Measurements from ENCODE around the gene KAT5.
"Not testable (repeated sequence)": the region's sequence is repeated elsewhere in the genome, so short reads cannot be mapped to it uniquely, and the experiment has no call there.

KAT5 gene

DNA sequence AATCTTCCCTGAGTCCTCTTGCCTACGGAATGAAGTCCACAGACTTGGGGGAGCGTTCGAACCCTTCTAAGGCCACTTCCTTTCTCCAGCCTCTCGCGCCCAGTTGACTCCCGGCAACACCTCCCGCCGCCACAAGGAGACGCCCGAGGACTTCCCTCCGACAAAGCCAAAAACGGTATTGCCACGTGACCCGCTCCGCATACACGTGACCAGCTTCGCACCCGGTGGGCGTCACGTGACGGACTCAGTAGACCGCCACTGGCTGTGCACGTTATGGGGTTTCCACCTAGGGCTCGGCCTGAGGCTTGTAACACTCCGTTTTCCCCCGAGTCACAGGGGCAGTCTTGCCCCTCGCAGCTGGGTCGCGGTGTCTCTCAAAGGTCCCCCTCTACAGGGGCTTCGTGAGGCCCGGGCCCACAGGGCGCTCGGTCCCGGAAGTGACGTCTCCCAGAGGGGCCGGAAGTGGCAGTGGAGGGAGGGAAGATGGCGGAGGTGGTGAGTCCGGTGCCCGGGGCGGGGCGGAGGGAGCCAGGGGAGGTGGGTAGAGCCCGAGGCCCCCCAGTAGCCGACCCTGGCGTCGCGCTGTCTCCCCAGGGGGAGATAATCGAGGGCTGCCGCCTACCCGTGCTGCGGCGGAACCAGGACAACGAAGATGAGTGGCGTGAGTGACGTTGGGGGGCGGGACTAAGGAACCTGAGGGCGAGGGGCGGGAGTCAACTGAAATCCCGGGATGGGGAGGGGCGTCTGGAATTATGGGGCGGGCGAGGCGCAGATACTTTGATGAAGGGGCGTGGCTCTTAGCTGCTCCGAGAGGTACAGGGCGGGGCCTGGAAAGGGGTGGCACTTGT, at the start of gene KAT5:
KAT5 (plus strand) TSS at position 468 of the 848 bp plus-strand sequence; CDS start at position 484, 16 bp downstream.
- DNase-seq: peak; percentile 98 to 99 (median 99)

DNA sequence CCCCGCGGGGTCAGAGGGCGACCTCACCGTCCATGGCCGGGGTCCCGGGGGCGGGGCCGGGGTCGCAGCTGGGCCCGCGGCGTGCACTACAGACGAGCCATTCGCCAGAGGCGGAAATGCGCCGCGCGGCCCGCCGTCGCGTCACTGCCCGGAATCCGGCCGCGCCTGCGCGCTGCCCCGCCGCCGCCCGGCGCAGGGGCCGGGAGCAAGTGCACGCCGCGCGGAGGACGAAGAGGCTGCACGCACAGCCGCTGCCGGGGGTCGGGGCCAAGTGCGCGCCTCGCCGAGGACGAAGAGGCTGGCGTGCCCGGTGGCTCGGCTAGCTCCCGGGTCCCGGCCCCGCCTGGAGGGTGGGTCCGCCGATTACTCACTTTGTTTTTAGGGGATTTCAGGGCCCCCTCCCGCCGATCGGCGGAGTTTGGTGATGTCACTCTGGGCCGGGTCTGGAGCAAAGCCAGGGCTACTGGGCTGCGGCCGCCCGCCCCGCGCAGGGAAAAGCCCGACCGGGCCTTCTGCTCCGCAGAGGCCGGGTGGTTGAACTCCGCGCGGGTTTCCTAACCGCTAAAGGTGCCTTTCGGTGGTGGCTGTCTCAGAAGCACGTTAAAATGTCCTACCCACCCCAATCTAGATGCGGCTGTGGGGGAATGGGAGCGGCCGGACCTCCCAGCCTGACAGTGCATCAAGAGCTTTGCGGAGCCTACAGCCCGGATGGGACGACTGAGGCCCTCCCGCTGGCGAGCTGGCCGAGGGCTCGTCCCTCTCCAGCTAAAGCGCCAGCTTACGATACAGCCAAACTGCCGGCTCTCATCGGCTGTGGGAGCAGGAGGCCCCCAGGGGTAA, 49.0 kb upstream of the KAT5 start, which contains the start of gene RELA:
RELA (minus strand) TSS at position 118 of the 840 bp plus-strand sequence; CDS start at position 34, 84 bp downstream.
- peak; percentile 97 to 99 (median 99) for DNase-seq

DNA sequence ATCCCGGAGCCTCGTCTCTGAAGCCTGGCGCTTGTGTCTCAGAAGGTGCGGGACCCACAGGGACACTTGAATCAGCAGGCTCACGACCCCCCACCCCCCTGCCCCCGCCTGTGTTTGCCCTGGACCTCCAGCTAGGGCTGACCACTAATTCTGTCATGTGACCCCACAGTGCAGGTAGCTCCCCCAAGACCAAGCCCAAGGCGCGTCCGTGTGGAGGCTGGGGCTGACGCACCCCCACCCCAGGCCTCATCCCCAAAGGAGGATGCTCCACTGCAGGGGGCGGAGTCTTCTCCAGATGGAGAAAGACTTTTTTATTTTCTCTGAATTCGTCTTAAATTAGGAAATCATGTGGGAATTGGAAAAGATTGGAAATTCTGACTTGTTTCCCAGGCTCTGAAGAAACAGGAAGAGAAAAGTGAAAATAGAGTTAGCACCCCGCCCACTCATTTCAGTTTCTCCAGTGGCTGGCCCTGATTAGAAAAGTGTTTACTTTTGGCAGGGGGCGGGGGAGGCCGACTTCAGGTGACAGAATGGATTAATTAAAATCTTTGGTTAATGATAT, 48.3 kb upstream of the KAT5 start:
- peak; percentile 95 to 99 (median 95) for DNase-seq

DNA sequence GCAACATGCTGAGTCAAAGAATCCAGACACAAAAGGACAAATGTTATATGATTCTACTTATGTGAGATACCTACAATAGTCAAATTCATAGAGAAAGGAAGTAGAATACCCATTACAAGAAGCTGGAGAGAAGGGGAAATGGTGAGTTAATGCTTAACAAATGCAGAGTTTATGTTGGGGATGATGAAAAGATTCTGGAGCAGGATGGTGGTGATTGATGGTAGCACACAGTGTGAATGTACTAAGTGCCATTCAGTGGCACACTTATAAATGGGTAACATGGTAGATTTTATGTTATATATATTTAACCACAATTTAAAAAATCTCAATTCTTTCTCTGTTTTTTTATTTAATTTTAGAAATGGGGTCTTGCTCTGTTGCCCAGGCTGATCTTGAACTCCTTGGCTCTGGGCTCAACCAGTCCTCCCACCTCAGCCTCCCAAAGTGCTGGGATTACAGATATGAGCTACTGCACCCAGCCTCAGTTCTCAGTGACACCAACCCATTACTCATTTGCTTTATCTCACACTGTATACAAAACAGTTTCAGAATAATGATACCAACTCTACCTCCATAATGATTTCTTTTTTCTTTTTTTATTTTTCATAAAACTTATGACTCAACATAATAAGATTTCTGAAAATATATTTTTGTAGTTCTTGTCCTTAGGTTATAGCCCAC, 39.7 kb upstream of the KAT5 start:
- peak in 1 of 3 donors; percentile 16 for DNase-seq

DNA sequence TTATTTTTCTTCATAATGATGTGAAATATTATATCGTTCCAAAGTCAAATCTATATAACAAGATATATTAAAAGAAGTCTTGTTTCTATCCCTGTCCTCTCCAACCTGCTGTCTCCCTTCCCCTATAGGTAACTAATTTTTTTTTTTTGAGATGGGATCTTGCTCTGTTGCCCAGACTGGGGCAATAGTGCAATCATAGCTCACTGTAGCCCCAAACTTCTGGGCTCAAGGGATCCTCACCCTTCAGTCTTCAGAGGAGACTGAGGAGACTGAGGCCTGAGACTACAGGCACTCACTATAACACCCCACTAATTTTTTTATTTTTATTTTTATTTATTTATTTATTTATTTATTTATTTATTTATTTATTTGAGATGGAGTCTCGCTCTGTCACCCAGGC, 39.1 kb upstream of the KAT5 start:
- no peak for DNase-seq

DNA sequence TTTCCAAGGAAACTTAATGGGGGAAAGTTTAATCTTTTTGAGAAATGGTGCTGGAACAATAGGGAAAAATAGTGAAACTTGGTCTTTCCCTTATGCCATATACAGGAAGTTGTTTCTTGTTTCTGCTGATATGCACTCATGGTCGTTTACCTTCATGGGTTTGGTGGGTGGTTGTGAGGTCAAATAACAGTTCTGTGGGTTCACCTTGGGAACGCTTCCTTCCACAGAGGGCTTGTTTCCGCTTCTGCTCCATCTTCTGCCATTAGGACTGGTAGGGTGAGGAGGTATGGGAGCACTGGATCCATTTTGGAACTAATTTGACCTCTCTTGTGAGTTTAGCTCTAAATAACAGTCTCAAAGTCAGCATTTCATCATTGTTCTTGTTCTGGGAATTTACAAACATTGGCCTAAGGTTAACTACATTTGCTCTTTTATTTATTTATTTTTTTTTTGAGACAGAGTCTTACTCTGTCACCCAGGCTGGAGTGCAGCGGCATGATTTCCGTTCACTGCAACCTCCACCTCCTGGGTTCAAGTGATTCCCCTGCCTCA, 31.8 kb upstream of the KAT5 start:
- DNase-seq: no peak

DNA sequence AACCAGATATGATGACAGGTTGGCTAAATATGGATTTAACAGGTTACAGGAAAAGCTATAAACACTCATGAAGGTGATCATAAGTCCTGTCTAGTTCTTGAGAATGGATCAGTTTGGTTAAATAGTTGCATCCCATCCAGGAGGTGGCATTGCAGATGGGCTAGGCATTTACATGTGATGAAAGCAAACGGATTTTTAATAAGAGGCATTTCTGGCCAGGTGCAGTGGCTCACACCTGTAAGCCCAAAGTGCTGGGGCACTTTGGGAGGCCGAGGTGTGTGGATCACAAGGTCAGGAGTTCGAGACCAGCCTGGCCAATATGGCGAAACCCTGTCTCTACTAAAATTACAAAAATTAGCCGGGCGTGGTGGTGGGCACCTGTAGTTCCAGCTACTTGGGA, 28.6 kb upstream of the KAT5 start:
- DNase-seq: not testable (repeated sequence)

DNA sequence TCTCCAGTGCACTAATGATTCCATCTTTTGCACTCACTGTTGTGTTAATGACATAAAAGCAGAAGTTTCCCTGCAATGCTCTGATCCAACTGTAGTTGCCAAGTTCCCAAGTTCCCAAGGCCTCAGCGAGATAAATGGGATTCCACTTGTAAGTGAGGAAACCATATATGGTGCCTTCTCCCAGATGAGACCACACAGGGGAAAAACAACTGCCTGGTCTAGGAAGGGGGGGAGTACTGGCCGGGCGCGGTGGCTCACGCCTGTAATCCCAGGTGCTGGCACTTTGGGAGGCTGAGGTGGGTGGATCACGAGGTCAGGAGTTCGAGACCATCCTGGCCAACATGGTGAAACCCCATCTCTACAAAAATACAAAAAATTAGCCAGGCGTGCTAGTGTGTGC, 26.1 kb upstream of the KAT5 start:
- no peak for DNase-seq

DNA sequence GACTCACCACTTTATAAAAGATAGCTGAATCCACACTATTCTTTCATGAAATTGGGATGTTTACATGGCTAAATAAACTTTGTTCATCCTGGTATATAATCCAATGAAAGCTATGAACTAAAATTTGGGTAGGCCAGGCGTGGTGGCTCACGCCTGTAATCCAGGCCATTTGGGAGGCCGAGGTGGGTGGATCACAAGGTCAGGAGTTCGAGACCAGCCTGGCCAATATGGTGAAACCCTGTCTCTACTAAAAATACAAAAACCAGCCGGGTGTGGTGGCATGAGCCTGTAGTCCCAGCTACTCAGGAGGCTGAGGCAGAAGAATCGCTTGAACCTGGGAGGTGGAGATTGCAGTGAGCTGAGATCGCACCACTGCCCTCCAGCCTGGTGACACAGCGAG, 20.2 kb upstream of the KAT5 start:
- DNase-seq: not testable (repeated sequence)

DNA sequence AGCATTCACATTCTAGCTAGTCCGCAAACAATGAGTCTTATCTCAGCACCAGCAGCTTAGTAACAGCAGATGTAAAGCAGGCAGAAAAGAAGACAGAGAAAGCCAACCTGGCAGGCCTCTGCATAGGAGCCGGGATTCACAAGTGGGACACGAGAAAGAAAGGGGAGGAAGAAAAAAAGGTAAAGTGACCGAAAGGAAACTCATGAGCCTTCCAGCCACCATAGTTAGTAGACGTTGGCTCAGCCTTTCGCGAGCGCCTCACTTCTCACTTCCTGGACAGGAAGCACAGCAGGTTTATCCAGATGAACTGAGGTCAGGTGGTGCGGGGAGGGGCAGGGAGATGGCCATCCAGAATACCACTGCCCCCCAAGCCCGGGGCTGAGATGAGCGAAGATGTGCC, 19.7 kb upstream of the KAT5 start:
- DNase-seq: no peak

DNA sequence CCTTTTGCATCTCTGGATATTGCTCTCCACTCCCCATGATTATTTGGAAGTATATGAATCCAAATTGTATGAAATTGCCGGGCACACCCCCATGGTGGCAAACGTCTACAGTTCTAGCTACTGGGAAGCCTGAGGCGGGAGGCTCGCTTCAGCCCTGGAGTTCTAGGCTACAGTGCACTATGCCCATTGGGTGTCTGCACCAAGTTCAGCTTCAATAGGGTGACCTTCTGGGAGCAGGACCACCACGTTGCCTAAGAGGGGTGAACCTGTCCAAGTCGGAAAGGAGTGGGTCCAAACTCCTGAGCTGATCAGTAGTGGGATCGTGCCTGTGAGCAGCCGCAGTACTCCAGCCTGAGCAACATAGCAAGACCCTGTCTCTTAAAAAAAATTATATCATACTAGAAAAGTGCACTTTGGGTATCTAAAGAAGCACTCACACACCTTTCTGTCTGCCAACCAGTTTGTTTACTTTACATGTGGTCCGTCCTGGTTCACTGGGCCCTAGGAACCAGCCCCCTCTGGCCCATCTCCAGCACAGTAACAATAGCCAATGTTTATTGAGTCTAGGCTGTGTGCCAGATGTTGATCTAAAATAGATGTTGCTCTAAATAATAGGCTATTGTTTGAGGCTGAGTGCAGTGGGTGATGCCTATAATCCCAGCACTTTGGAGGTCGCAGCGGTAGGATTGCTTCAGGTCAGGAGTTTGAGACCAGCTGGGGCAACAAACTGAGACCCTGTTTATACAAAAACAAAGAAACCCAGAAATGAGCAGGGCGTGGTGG, 16.4 kb upstream of the KAT5 start:
- DNase-seq: no peak

DNA sequence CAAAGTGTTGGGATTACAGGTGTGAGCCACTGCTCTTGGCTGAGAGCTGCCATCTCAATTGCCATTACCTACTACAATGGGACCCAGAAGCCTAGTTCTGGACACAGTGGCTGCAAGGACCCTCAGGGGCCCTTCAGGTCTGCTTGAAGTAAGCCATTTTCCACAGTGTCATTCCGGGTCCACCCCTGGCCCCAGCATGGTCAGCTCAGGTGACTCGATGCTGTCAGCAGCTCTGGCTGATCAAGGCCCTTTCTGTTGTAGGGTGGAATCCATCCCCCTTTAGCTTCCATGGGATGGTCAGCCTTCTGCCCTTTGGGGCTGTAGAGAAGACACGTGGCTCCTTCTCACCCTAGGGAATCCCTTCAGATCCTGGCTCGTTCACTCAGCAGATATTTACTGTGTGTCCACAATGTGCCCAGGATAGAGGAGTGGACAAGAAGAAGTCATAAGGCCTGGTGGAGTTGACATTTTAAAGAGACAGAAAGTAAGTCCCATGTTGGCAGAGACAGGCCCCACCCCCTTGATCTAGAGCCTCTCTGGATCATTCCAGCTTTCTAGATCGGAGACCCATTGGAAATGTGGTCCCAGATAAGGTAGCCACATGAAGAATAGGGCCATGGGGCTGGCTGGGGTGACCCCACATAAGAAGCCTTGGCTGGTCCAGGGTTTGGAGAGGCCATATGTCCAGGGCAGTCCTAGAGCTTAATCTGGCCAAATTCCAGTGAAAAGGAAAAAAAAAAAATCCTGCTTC, 15.1 kb upstream of the KAT5 start:
- no peak for DNase-seq

DNA sequence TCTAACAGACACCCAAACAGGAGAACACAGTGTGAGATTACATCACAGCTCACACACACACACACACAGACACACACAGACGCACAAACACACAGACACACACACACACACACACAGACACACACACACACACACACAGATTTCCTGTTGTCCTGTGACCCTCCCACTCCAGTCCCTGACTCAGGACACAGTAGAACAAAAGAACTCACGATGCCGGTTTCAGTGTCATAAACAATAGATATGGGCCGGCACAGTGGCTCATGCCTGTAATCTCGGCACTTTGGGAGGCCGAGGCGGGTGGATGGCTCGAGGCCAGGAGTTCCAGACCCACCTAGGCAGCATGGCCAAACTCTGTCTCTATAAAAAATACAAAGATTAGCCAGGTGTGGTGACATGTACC, 13.8 kb upstream of the KAT5 start:
- no peak for DNase-seq

DNA sequence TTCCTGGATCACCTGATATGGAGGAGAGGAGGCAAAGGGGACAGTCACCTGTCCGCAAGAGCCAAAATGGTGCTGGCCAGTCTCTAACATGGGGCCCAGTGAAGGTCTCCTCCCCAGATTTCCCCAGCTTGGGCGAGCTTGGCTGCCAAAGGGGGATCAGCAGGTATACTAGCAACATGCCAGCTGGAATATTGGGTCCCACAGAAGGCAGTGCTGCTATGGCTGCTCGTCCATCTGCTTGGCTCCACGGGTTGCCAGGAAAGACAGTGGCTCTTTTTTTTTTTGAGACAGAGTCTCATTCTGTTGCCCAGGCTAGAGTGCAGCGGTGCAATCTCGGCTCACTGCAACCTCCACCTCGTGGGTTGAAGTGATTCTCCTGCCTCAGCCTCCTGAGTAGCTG, 12.7 kb upstream of the KAT5 start:
- DNase-seq: no peak

DNA sequence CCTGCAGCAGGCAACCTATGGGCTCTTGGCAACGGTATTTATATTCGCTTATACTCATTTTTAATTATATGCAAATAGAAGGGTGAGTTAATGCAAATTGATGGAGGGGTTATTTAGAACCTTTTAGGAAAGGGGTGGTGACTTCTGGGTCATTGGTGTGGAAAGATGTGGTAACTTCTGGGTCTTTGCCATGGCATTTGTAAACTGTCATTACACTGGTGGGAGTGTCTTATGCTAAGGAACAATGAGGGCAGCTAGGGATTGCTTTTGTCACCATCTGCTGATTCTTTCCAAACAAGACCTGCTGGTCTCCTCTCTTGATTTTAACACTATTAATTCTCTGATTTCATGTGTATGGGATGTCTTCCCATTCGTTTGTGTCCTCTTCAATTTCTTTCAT, 11.7 kb upstream of the KAT5 start:
- DNase-seq: peak; percentile 22 to 31 (median 24)

DNA sequence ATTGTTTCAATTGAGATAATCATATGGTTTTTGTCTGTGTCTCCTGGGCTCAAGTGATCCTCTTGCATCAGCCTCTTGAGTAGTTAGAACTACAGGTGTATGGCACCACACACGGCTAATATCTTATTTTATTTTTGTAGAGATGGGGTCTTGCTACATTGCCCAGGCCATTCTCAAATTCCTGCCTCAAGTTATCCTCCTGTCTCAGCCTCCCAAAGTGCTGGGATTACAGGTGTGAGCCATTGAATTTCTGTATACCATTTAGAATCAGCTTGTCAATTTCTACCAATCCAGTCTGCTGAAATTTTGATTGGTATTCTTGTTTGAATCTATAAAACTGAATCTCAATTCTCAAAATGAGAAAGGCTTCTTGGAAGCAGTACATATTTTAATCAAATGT, 10.4 kb upstream of the KAT5 start:
- no peak for DNase-seq

DNA sequence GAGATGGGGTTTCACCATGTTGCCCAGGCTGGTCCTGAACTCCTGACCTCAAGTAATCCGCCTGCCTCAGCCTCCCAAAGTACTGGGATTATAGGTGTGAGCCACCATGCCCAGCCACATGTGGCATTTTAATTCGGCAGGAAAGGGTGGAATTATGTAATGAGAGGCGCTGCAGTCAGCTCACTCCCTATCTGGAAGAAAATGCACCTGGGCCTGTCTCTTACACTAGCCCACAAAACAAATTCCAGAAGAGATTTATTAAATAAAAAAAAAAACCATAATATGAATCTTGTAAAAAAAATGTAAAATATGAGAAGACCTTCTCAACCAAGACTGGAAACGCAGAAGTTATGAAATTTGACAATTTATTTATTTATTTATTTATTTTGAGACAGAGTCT, 8.2 kb upstream of the KAT5 start:
- DNase-seq: no peak

DNA sequence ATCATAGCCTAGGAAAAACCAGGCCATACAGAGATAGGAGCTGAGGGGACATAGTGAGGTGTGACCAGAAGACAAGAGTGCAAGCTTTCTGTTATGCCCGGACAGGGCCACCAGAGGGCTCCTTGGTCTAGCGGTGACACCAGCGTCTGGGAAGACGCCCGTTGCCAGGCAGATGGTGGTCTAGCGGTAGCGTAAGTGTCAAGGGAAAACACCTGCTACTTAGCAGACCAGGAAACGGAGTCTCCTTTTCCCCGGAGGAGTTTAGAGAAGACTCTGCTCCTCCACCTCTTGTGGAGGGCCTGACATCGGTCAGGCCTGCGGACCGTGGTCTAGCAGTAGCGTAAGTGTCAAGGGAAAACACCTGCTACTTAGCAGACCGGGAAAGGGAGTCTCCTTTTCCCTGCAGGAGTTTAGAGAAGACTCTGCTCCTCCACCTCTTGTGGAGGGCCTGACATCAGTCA, 5.7 kb upstream of the KAT5 start:
- peak; percentile 57 to 66 (median 66) for DNase-seq

DNA sequence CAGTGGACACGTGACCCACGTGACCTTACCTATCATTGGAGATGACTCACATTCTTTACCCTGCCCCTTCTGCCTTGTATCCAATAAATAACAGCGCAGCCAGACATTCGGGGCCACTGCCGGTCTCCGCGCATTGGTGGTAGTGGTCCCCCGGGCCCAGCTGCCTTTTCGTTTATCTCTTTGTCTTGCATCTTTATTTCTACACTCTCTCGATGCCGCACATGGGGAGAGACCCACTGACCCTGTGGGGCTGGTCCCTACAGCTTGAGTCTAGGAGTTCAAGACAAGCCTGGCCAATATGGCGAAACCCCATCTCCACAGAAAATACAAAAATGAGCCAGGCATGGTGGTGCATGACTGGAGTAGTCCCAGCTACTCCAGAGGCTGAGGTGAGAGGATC, 5.0 kb upstream of the KAT5 start:
- DNase-seq: not testable (repeated sequence)

DNA sequence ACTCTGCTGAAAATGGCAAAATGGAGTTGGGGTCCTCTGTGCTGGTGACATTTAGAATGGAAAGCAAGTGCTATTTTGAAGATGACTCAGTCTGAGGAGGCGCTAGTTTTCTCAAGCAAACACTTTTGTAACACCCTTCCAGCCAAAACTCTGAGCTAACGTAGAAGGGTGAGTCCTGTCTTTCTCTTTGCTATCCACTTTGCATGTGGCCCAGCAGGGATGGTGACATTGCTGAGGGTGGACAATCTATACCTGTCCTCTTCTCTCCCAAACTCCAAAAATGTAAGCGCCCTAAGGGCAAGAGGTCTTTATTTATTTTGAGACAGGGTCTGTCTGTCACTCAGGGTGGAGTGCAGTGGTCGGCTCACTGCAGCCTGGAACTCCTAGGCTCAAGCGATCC, 3.6 kb upstream of the KAT5 start:
- DNase-seq: peak in 2 of 3 donors; percentile 17 to 28

DNA sequence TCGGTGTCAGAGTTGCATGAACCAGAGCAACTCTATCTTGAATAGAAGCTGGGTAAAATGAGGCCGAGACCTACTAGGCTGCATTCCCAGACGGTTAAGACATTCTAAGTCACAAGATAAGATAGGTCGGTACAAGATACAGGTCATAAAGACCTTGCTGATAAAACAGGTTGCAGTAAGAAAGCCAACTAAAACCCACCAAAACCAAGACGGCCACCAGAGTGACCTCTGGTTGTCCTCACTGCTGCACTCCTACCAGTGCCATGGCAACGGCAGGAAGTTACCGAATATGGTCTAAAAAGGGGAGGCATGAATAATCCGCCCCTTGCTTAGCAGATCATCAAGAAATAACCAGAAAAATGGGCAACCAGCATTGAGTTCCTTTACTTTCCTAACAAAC, 2.4 kb upstream of the KAT5 start:
- peak in 1 of 3 donors; percentile 38 for DNase-seq
